ENCODE data around the gene TTC17. TPM values are rescaled to one million over a fixed set of nuclear protein-coding genes. Genes with fewer than 3 reads are reported as not detected.
"Not testable (repeated sequence)": the region's sequence is repeated elsewhere in the genome, so short reads cannot be mapped to it uniquely, and the experiment has no call there.

TTC17 gene
- total and polyA plus RNA-seq, 12 donors = 44.2 to 126 (median 69.2) TPM

DNA sequence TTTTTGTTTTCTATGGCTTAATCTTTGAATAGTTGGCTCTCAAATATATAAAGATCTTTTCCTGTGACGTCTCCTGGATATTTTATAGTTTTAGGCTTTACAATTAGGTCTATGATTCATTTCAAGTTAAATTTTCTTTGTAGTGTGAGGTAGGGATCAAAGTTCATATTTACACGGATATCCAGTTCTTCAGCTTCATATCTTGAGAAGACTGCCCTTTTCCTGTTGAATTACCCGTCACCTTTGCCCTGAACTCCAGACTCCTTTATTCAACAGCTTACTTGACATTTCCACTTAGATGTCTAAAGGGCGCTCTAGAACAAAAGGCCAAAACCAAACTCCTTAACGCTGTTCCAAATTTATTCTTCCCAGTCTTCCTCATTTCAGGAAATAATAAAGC is 51.7 kb downstream of the TTC17 start:
- intact Hi-C loops (cut with DNase I) = loop anchor here in 1 of 2 donors (5.0 kb wide), 1 partner anchor 83 kb away; no protein-coding TSS in a partner anchor
- no peaks in the 10 kb centered on the region for H3K9me3 ChIP-seq (replicated peaks in 1 of 3)
- no peaks in the 10 kb centered on the region for H3K4me1 ChIP-seq (replicated peaks in 1 of 2)
- 70 to 89% (median 77%) methylated on average over 5 of the region's 5 CpGs for WGBS, 4 donors
- no peaks in the 10 kb centered on the region for H3K27me3 ChIP-seq
- TF ChIP-seq POLR2A (IDR thresholded peaks at IDR 0.05) = no peak
- TF ChIP-seq, protein P1, sequence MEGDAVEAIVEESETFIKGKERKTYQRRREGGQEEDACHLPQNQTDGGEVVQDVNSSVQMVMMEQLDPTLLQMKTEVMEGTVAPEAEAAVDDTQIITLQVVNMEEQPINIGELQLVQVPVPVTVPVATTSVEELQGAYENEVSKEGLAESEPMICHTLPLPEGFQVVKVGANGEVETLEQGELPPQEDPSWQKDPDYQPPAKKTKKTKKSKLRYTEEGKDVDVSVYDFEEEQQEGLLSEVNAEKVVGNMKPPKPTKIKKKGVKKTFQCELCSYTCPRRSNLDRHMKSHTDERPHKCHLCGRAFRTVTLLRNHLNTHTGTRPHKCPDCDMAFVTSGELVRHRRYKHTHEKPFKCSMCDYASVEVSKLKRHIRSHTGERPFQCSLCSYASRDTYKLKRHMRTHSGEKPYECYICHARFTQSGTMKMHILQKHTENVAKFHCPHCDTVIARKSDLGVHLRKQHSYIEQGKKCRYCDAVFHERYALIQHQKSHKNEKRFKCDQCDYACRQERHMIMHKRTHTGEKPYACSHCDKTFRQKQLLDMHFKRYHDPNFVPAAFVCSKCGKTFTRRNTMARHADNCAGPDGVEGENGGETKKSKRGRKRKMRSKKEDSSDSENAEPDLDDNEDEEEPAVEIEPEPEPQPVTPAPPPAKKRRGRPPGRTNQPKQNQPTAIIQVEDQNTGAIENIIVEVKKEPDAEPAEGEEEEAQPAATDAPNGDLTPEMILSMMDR (IDR thresholded peaks at IDR 0.05) = no peak
- no peak for DNase-seq
- no peak overlapping the region for H3K27ac ChIP-seq
- peaks cover 0 to 45% of the 10 kb centered on the region in 2 donors for H3K36me3 ChIP-seq (replicated peaks in 1 of 2)
- no peak overlapping the region for H3K4me3 ChIP-seq

DNA sequence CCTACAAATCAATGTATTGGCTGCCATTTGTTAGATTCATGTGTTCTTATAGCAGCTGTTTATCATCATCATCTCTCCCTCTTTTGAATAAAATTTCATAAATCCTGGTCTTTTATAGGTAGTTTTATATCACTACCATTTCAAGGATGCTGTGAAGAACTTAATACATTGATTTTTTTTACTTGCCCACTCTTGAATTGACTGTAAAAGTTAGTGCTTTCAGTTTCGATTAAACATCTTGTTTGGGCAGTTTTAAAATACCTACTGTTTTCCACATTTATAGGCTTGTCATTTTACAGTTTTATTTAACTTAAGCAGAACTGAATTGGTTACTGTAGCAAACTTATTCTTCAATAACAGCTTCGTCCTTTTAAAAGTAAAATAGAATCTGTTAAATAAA is 59.5 kb downstream of the TTC17 start:
- no peak for DNase-seq
- H3K27me3 ChIP-seq = no peaks in the 10 kb centered on the region
- H3K4me1 ChIP-seq (replicated peaks in 1 of 2) = no peaks in the 10 kb centered on the region
- H3K36me3 ChIP-seq (replicated peaks in 1 of 2) = peaks cover 0 to 24% of the 10 kb centered on the region in 2 donors
- no peak overlapping the region for H3K27ac ChIP-seq
- no peaks in the 10 kb centered on the region for H3K9me3 ChIP-seq (replicated peaks in 1 of 3)
- TF ChIP-seq, protein P1 (IDR thresholded peaks at IDR 0.05) = no peak
- TF ChIP-seq POLR2A (IDR thresholded peaks at IDR 0.05) = no peak
- intact Hi-C loops (cut with DNase I) = no loop called here
- WGBS, 4 donors = 90 to 95% (median 91%) methylated on average over 2 of the region's 2 CpGs
- H3K4me3 ChIP-seq = no peak overlapping the region

DNA sequence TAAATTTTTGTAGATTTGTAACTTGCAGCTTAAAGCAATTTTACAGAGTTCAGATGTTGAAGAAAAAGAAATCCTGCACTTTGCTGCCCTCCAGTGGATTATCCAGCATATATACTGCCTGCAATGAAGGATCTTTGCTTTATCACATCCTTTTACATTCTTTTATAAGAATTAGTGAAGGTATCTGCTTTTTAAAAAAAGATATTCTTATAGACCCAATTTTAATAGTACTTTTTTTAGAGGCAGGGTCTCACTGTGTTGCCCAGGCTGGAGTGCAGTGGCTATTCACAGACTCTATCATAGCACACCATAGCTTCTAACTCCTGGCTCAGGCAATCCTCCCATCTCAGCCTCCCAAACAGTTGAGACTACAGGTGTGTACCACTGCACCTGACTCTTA is 60.7 kb downstream of the TTC17 start:
- Histone ChIP-seq H3K36me3 (replicated peaks in 1 of 2) (peaks cover 0 to 22% of the 10 kb centered on the region in 2 donors), H3K4me3 (no peak overlapping the region), H3K27ac (no peak overlapping the region), H3K9me3 (replicated peaks in 1 of 3) (no peaks in the 10 kb centered on the region), H3K27me3 (no peaks in the 10 kb centered on the region), H3K4me1 (replicated peaks in 1 of 2) (no peaks in the 10 kb centered on the region)
- TF ChIP-seq, protein P1 (IDR thresholded peaks at IDR 0.05) = peak; percentile 42 to 70 (median 56)
- TF ChIP-seq POLR2A (IDR thresholded peaks at IDR 0.05) = no peak
- DNase-seq = peak in 5 of 7 donors; percentile 37 to 54 (median 46)
- intact Hi-C loops (cut with DNase I) = no loop called here

DNA sequence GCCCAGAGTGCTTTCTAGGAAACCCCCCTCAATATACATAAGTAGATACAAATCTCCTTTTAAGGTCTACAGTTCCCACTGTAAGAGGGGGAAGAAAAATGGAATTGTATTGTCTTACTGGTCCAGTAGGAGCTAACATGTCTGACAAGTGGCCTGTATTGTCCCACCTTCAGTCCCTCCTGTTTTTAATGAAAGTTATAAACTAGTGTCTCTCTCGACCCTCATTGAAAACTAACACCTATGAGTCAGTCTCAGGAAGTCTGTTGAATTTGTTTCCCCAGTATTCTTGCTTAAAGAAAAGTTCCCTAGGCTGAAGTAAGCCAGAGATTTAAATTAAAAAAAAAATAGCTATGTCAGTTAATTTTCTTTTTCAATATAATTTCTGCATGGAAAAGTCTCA is 69.3 kb downstream of the TTC17 start:
- Histone ChIP-seq H3K27me3 (no peaks in the 10 kb centered on the region), H3K4me1 (replicated peaks in 1 of 2) (no peaks in the 10 kb centered on the region), H3K9me3 (replicated peaks in 1 of 3) (no peaks in the 10 kb centered on the region), H3K27ac (no peak overlapping the region), H3K4me3 (no peak overlapping the region), H3K36me3 (replicated peaks in 1 of 2) (peaks cover 0 to 8% of the 10 kb centered on the region in 2 donors)
- intact Hi-C loops (cut with DNase I) = no loop called here
- no peak for DNase-seq
- no peak for TF ChIP-seq POLR2A (IDR thresholded peaks at IDR 0.05)
- TF ChIP-seq, protein P1 (IDR thresholded peaks at IDR 0.05) = no peak
- 76 to 94% (median 85%) methylated on average over 1 of the region's 1 CpG for WGBS, 4 donors

DNA sequence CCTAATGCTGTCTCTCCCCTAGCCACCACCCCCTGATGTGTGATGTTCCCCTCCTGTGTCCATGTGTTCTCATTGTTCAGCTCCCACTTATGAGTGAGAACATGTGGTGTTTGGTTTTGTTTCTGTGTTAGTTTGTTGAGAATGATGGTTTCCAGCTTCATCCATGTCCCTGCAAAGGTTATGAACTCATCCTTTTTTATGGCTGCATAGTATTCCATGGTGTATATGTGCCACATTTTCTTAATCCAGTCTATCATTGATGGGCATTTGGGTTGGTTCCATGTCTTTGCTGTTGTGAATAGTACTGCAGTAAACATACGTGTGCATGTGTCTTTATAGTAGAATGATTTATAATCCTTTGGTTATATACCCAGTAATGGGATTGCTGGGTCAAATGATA is 72.2 kb downstream of the TTC17 start:
- H3K4me1 ChIP-seq (replicated peaks in 1 of 2); H3K9me3 ChIP-seq (replicated peaks in 1 of 3); H3K36me3 ChIP-seq (replicated peaks in 1 of 2); DNase-seq; H3K27ac ChIP-seq; intact Hi-C loops (cut with DNase I); H3K27me3 ChIP-seq; H3K4me3 ChIP-seq: not testable (repeated sequence)
- 94 to 100% (median 95%) methylated on average over 1 of the region's 1 CpG for WGBS, 4 donors
